ENCODE data around the gene NPPB. TPM values are rescaled to one million over a fixed set of nuclear protein-coding genes. Genes with fewer than 3 reads are reported as not detected.

NPPB gene
- total RNA-seq, 1 experiment from 2014 or later = 0.35 TPM

DNA sequence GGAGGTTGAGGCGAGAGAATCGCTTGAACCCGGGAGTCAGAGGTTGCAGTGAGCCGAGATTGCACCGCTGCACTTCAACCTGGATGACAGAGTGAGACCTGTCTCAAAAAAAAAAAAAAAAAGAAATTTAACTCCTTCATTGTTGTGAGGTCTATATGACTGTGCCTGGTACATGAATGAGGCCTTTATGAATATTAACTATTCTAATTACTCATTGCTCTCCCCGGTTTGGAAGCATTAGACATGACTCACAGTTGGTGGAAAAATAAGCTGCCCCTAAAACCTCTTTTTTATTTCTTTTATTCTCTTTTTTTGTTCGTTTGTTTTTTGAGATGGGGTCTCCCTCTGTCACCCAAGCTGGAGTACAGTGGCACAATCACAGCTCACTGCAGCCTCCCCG, 3.3 kb downstream of the NPPB start:
- H3K27me3 Mint-ChIP-seq (ENCODE audit: low read depth) = peaks cover 55% of the 10 kb centered on the region
- no peak overlapping the region for H4K8ac ChIP-seq (replicated peaks; ENCODE audit: insufficient read length, low read depth, low read length)
- no peak overlapping the region for H3K4me3 Mint-ChIP-seq
- H4K5ac ChIP-seq (ENCODE audit: insufficient read length, low read depth, low read length) = no peak overlapping the region
- H2BK5ac ChIP-seq (ENCODE audit: insufficient read length, low read length) = no peak overlapping the region
- no peak overlapping the region for H3K27ac ChIP-seq (ENCODE audit: insufficient read length, low read depth, low read length)
- TF ChIP-seq, protein P1, sequence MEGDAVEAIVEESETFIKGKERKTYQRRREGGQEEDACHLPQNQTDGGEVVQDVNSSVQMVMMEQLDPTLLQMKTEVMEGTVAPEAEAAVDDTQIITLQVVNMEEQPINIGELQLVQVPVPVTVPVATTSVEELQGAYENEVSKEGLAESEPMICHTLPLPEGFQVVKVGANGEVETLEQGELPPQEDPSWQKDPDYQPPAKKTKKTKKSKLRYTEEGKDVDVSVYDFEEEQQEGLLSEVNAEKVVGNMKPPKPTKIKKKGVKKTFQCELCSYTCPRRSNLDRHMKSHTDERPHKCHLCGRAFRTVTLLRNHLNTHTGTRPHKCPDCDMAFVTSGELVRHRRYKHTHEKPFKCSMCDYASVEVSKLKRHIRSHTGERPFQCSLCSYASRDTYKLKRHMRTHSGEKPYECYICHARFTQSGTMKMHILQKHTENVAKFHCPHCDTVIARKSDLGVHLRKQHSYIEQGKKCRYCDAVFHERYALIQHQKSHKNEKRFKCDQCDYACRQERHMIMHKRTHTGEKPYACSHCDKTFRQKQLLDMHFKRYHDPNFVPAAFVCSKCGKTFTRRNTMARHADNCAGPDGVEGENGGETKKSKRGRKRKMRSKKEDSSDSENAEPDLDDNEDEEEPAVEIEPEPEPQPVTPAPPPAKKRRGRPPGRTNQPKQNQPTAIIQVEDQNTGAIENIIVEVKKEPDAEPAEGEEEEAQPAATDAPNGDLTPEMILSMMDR (conservative IDR thresholded peaks at IDR 0.05) = no peak
- WGBS (ENCODE audit: extremely low coverage, insufficient read length, low lambda C conversion rate) = no CpG with 5 or more reads among the region's 8 CpGs
- no peaks in the 10 kb centered on the region for H3K9me3 ChIP-seq (ENCODE audit: control insufficient read depth, low read depth, low read length)
- no peak overlapping the region for H3K56ac ChIP-seq (ENCODE audit: insufficient read length, low read depth, low read length)
- H4K20me1 ChIP-seq (ENCODE audit: control insufficient read depth, insufficient read depth, insufficient read length) = no peaks in the 10 kb centered on the region
- H3K23me2 ChIP-seq (ENCODE audit: insufficient read length, low read depth, low read length, poor library complexity, severe bottlenecking) = no peaks in the 10 kb centered on the region
- no peak overlapping the region for H2AK5ac ChIP-seq (ENCODE audit: insufficient read length, low read length)
- no peaks in the 10 kb centered on the region for H3K4me1 ChIP-seq (ENCODE audit: insufficient read depth, low read length)
- no peak overlapping the region for H3K9ac ChIP-seq (ENCODE audit: extremely low read depth, insufficient read length, low read length)
- DNase-seq = no peak
- no peak overlapping the region for H3K27ac Mint-ChIP-seq
- H3K36me3 Mint-ChIP-seq (ENCODE audit: insufficient read depth in 1 of 3, low read depth in 3 of 3) = no peaks in the 10 kb centered on the region
- no peaks in the 10 kb centered on the region; the same call in 1 of the 2 replicates for H3K27me3 ChIP-seq (ENCODE audit: insufficient read depth, low read length)
- H3K14ac ChIP-seq (ENCODE audit: insufficient read depth, low read length) = no peak overlapping the region
- H2BK12ac ChIP-seq (ENCODE audit: insufficient read length, low read depth, low read length) = no peak overlapping the region
- H3K23ac ChIP-seq (ENCODE audit: insufficient read length, low read depth, low read length) = no peak overlapping the region
- no peak overlapping the region for H2AFZ ChIP-seq (ENCODE audit: low read length)
- no peak overlapping the region for H2BK15ac ChIP-seq (ENCODE audit: low read depth, low read length)
- no peaks in the 10 kb centered on the region for H3K79me2 ChIP-seq (ENCODE audit: insufficient read depth, low read length)
- H4K91ac ChIP-seq (ENCODE audit: insufficient read length, low read depth, low read length) = no peak overlapping the region
- no peaks in the 10 kb centered on the region for H3K79me1 ChIP-seq (ENCODE audit: insufficient read depth, low read depth, low read length, poor library complexity, severe bottlenecking)
- H3K9me3 Mint-ChIP-seq = no peaks in the 10 kb centered on the region
- peaks cover 6 to 15% of the 10 kb centered on the region in 2 experiments; a peak in 3 of 4 replicates for H3K4me1 Mint-ChIP-seq
- no peak overlapping the region for H2BK120ac ChIP-seq (ENCODE audit: low read depth, low read length, poor library complexity, severe bottlenecking)
- no peak overlapping the region for H2BK20ac ChIP-seq (ENCODE audit: low read depth, low read length, poor library complexity, severe bottlenecking)
- no peak overlapping the region for H3K18ac ChIP-seq (ENCODE audit: insufficient read length, low read depth, low read length)
- no peak overlapping the region for H3T11ph ChIP-seq (ENCODE audit: low read length)
- no peak overlapping the region for H3K4ac ChIP-seq (ENCODE audit: low read depth, low read length)
- H3K4me2 ChIP-seq (ENCODE audit: insufficient read depth, insufficient read length, low read length) = no peak overlapping the region
